ENCODE measurements around the gene EDN2. TPM values are rescaled to one million over a fixed set of nuclear protein-coding genes. Genes with fewer than 3 reads are reported as not detected.

EDN2 gene
- total RNA-seq, 1 experiment from 2014 or later = 0.24 TPM

DNA sequence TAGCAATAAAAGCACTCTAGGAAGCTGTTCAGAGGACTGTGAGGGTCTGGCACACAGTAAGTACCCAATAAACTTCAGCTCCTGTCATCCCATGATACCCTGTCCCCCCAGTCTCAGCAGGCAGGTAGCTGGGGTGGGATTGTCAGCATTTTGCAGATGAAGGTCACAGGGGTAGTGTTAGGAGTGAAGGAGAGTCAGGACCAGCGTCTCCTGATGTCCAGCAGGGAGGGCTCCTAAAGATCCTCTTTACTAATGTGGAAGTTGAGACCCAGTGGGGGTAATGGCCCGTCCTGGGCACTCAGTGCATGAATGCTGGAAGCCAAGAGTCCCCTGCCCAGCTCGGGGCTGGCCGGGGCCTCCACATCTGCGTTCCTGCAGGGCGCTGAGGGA, 31.3 kb upstream of the EDN2 start:
- no peaks in the 10 kb centered on the region for H3K36me3 Mint-ChIP-seq (ENCODE audit: insufficient read depth in 1 of 3, low read depth in 3 of 3)
- H2BK120ac ChIP-seq (ENCODE audit: low read depth, low read length, poor library complexity, severe bottlenecking) = no peak overlapping the region
- no peaks in the 10 kb centered on the region for H3K79me1 ChIP-seq (ENCODE audit: insufficient read depth, low read depth, low read length, poor library complexity, severe bottlenecking)
- no peaks in the 10 kb centered on the region for H3K79me2 ChIP-seq (ENCODE audit: insufficient read depth, low read length)
- H3K4me2 ChIP-seq (ENCODE audit: insufficient read depth, insufficient read length, low read length) = no peak overlapping the region
- H3K23me2 ChIP-seq (ENCODE audit: insufficient read length, low read depth, low read length, poor library complexity, severe bottlenecking) = peaks cover 3% of the 10 kb centered on the region
- H4K20me1 ChIP-seq (ENCODE audit: control insufficient read depth, insufficient read depth, insufficient read length) = no peaks in the 10 kb centered on the region
- H3K9me3 ChIP-seq (ENCODE audit: control insufficient read depth, low read depth, low read length) = no peaks in the 10 kb centered on the region
- no peak overlapping the region for H3K27ac ChIP-seq (ENCODE audit: insufficient read length, low read depth, low read length)
- no peak overlapping the region for H4K8ac ChIP-seq (replicated peaks; ENCODE audit: insufficient read length, low read depth, low read length)
- H3K14ac ChIP-seq (ENCODE audit: insufficient read depth, low read length) = no peak overlapping the region
- no peak overlapping the region for H3K4me3 Mint-ChIP-seq
- no peak overlapping the region for H2BK12ac ChIP-seq (ENCODE audit: insufficient read length, low read depth, low read length)
- WGBS (ENCODE audit: extremely low coverage, insufficient read length, low lambda C conversion rate) = no CpG with 5 or more reads among the region's 6 CpGs
- no peaks in the 10 kb centered on the region for H3K27me3 ChIP-seq (ENCODE audit: insufficient read depth, low read length)
- H2BK15ac ChIP-seq (ENCODE audit: low read depth, low read length) = no peak overlapping the region
- H2BK20ac ChIP-seq (ENCODE audit: low read depth, low read length, poor library complexity, severe bottlenecking) = no peak overlapping the region
- H2AK5ac ChIP-seq (ENCODE audit: insufficient read length, low read length) = no peak overlapping the region
- H4K5ac ChIP-seq (ENCODE audit: insufficient read length, low read depth, low read length) = no peak overlapping the region
- peaks cover 3% of the 10 kb centered on the region; the same call in 1 of the 2 replicates for H3K4me1 ChIP-seq (ENCODE audit: insufficient read depth, low read length)
- no peak overlapping the region for H3K4ac ChIP-seq (ENCODE audit: low read depth, low read length)
- H3K27ac Mint-ChIP-seq = no peak overlapping the region
- H3K9me3 Mint-ChIP-seq = no peaks in the 10 kb centered on the region
- no peak overlapping the region for H2BK5ac ChIP-seq (ENCODE audit: insufficient read length, low read length)
- H3K27me3 Mint-ChIP-seq (ENCODE audit: low read depth) = peaks cover 16% of the 10 kb centered on the region
- H3K4me1 Mint-ChIP-seq = peaks cover 12 to 17% of the 10 kb centered on the region in 2 experiments
- H3T11ph ChIP-seq (ENCODE audit: low read length) = no peak overlapping the region
- H4K91ac ChIP-seq (ENCODE audit: insufficient read length, low read depth, low read length) = no peak overlapping the region
- H3K23ac ChIP-seq (ENCODE audit: insufficient read length, low read depth, low read length) = no peak overlapping the region
- H3K18ac ChIP-seq (ENCODE audit: insufficient read length, low read depth, low read length) = no peak overlapping the region
- H2AFZ ChIP-seq (ENCODE audit: low read length) = no peak overlapping the region
- TF ChIP-seq, protein P1, sequence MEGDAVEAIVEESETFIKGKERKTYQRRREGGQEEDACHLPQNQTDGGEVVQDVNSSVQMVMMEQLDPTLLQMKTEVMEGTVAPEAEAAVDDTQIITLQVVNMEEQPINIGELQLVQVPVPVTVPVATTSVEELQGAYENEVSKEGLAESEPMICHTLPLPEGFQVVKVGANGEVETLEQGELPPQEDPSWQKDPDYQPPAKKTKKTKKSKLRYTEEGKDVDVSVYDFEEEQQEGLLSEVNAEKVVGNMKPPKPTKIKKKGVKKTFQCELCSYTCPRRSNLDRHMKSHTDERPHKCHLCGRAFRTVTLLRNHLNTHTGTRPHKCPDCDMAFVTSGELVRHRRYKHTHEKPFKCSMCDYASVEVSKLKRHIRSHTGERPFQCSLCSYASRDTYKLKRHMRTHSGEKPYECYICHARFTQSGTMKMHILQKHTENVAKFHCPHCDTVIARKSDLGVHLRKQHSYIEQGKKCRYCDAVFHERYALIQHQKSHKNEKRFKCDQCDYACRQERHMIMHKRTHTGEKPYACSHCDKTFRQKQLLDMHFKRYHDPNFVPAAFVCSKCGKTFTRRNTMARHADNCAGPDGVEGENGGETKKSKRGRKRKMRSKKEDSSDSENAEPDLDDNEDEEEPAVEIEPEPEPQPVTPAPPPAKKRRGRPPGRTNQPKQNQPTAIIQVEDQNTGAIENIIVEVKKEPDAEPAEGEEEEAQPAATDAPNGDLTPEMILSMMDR (conservative IDR thresholded peaks at IDR 0.05) = no peak
- no peak overlapping the region for H3K56ac ChIP-seq (ENCODE audit: insufficient read length, low read depth, low read length)
- no peak for DNase-seq
- no peak overlapping the region for H3K9ac ChIP-seq (ENCODE audit: extremely low read depth, insufficient read length, low read length)

Data from H9 (cell line).